Measurements from ENCODE around the gene METTL17.

- TF ChIP-seq POLR2A (IDR thresholded peaks at IDR 0.05; ENCODE audit: extremely low read depth, insufficient read length) = no peak
- TF ChIP-seq CTCF (IDR thresholded peaks at IDR 0.05; ENCODE audit: low read depth, low read length) = no peak
- no peak for TF ChIP-seq MAX (IDR thresholded peaks at IDR 0.05; ENCODE audit: low read depth, low read length)
- TF ChIP-seq MYC (IDR thresholded peaks at IDR 0.05; ENCODE audit: low read depth, low read length) = no peak
These were observed 33.3 kb upstream of the METTL17 start for GRCh38 chr14:20956376-20956976.

All from NB4 (cell line).